MM.1S (cell line): Measurements from ENCODE around the gene ZBTB12.

Experiments used
- DNase-seq: peaks from one replicate; pipeline ENCODE4 v3.0.0-alpha.2; 2015
- H2AFZ ChIP-seq: fragments of 300-600 bp; sonication (generic); 2 replicates; pipeline ENCODE4 v1.6.0; 2016; ENCODE audit warnings: antibody characterized with exemption, low read length
- H3F3A ChIP-seq: fragments of 300-600 bp; sonication (generic); 2 replicates; pipeline ENCODE4 v1.6.1; 2016; ENCODE audit warnings: mild to moderate bottlenecking, antibody characterized with exemption, low read length, moderate library complexity, mixed read lengths; ENCODE audit not compliant: insufficient read depth
- H3K27ac ChIP-seq: fragments of 300-600 bp; sonication (generic); 2 replicates; pipeline ENCODE4 v1.5.1; 2016; ENCODE audit warnings: mild to moderate bottlenecking, low read length
- H3K27me3 ChIP-seq: fragments of 300-600 bp; sonication (generic); replicated peaks from 2 replicates; pipeline ENCODE4 v1.6.0; 2016; ENCODE audit warnings: low read length; ENCODE audit not compliant: insufficient read depth
- H3K36me3 ChIP-seq: fragments of 300-600 bp; sonication (generic); replicated peaks from 2 replicates; pipeline ENCODE4 v1.6.1; 2016; ENCODE audit warnings: mild to moderate bottlenecking, low read length, mixed read lengths; ENCODE audit not compliant: insufficient read depth
- H3K4me1 ChIP-seq: fragments of 300-600 bp; sonication (generic); 2 replicates; pipeline ENCODE4 v1.6.1; 2016; ENCODE audit warnings: low read length, mixed read lengths
- H3K4me2 ChIP-seq: fragments of 300-600 bp; sonication (generic); 2 replicates; pipeline ENCODE4 v1.6.0; 2016; ENCODE audit warnings: low read depth, low read length
- H3K4me3 ChIP-seq: fragments of 300-600 bp; sonication (generic); 2 replicates; pipeline ENCODE4 v1.5.1; 2016; ENCODE audit warnings: low read length, mixed read lengths
- H3K79me2 ChIP-seq: fragments of 300-600 bp; sonication (generic); 2 replicates; pipeline ENCODE4 v1.6.1; 2016; ENCODE audit warnings: mixed run types, low read length, mixed read lengths
- H3K9ac ChIP-seq: fragments of 300-600 bp; sonication (generic); 2 replicates; pipeline ENCODE4 v1.6.1; 2016; ENCODE audit warnings: low read length, mixed read lengths
- H3K9me2 ChIP-seq: fragments of 300-600 bp; sonication (generic); replicated peaks from 2 replicates; pipeline ENCODE4 v1.6.1; 2016; ENCODE audit warnings: mild to moderate bottlenecking, low read length, mixed read lengths; ENCODE audit not compliant: insufficient read depth
- H3K9me3 ChIP-seq: fragments of 300-600 bp; sonication (generic); replicated peaks from 2 replicates; pipeline ENCODE4 v1.6.1; 2016; ENCODE audit warnings: mild to moderate bottlenecking, low read length, mixed read lengths; ENCODE audit not compliant: insufficient read depth
- H4K20me1 ChIP-seq: fragments of 300-600 bp; sonication (generic); 2 replicates; pipeline ENCODE4 v1.6.1; 2016; ENCODE audit warnings: mild to moderate bottlenecking, low read length, moderate library complexity, mixed read lengths; ENCODE audit not compliant: insufficient read depth
- CTCF ChIP-seq: fragments of 300-600 bp; sonication (generic); IDR thresholded peaks from 2 replicates; pipeline ENCODE4 v1.5.1; 2016; ENCODE audit warnings: antibody characterized with exemption, low read length, mixed read lengths
- EZH2 ChIP-seq: fragments of 300-600 bp; sonication (generic); optimal IDR thresholded peaks from 2 replicates; pipeline ENCODE3; 2017; ENCODE audit warnings: low read depth, mild to moderate bottlenecking, antibody characterized with exemption, low read length, mixed read lengths
- EZH2phosphoT487 ChIP-seq: fragments of 300-600 bp; sonication (generic); IDR thresholded peaks from 2 replicates; pipeline ENCODE4 v1.6.1; 2018; ENCODE audit warnings: antibody characterized with exemption, low read length

Gene ZBTB12

GRCh38 chr6:31851485-31851832, 50.4 kb downstream of the ZBTB12 start:
- H3K27ac ChIP-seq = no peak overlapping the region

GRCh38 chr6:31850765-31851484, 51.0 kb downstream of the ZBTB12 start:
- no peak for DNase-seq
- Histone ChIP-seq H3K4me2 (no peak overlapping the region), H3K4me1 (no peaks in the 10 kb centered on the region), H3K27me3 (no peaks in the 10 kb centered on the region), H2AFZ (no peak overlapping the region), H3K27ac (no peak overlapping the region), H3K36me3 (no peaks in the 10 kb centered on the region), H3K9me3 (no peaks in the 10 kb centered on the region), H3F3A (no peaks in the 10 kb centered on the region), H4K20me1 (no peaks in the 10 kb centered on the region), H3K79me2 (no peaks in the 10 kb centered on the region), H3K9me2 (no peaks in the 10 kb centered on the region), H3K4me3 (no peak overlapping the region), H3K9ac (no peak overlapping the region)
- TF ChIP-seq EZH2phosphoT487 = no peak

More at GRCh38 chr6:31851485-31851832, 50.4 kb downstream of the ZBTB12 start:
- Histone ChIP-seq H3K9me2 (no peaks in the 10 kb centered on the region), H3K79me2 (no peaks in the 10 kb centered on the region), H3F3A (no peaks in the 10 kb centered on the region), H3K9me3 (no peaks in the 10 kb centered on the region), H3K4me2 (no peak overlapping the region), H3K4me1 (no peaks in the 10 kb centered on the region), H3K4me3 (no peak overlapping the region), H3K36me3 (no peaks in the 10 kb centered on the region), H3K27me3 (no peaks in the 10 kb centered on the region), H2AFZ (no peak overlapping the region), H3K9ac (no peak overlapping the region), H4K20me1 (no peaks in the 10 kb centered on the region)
- no peak for DNase-seq
- TF ChIP-seq EZH2 (no peak), CTCF (no peak), EZH2phosphoT487 (no peak)
